GM18867 (cell line): ENCODE measurements around the gene MARK2.

ENCODE experiments used
- ATAC-seq: cut with Tn5 transposase; IDR thresholded peaks from one replicate; pipeline ENCODE4 v1.9.1; 2021; ENCODE audit warnings: mild to moderate bottlenecking, moderate library complexity; ENCODE audit not compliant: unreplicated experiment

The MARK2 gene

GRCh38 chr11:63907808-63908530, 69.1 kb downstream of the MARK2 start:
- ATAC-seq: no peak

GRCh38 chr11:63908631-63909401, 69.9 kb downstream of the MARK2 start:
- no peak for ATAC-seq

DNA sequence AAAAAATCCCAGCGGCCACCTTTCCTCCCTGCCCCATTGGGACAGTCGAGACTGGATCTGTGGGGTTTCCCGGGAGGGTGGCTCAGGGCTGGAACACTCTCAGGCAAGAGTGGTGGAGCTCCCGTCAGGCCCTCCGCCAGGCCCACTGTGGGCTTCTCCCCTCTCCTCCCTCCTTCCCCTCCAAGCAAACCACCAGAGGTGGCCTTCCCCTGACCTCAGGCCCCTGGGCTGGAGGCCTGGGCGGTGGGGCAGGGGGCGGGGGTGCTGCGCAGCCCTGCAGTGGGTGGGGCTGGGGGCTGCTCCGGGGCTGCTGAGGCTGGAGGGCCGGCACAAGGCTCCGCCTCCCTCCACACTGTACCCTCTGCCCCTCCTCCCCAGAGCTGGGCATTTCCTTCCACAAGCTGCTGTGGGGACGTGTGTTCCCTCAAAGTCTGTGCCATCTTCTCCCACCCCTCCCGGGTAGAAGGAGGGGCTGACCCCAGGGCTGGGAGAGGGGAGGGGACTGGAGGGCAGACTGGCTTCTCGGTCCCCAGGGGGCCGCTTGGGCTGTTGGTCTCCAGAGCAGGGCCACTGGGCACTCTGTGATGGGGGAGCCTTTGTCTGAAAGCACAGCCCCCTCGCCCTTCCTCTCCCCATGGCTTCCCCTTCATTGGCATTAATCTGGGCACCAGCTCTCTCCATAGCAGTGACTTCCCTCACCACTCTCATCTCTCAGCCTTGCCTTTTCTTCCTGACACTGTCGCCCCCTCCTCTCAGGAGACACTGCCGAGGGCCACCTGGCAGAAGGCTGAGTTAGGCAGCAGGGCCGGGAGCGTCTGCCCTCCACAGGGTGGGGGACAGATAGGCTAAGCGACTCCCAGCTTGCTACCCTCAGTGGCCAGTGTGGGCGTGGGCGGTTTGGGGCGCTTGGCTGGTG, 70.9 kb downstream of the MARK2 start:
- ATAC-seq: no peak

GRCh38 chr11:63910675-63911074, 71.8 kb downstream of the MARK2 start:
- ATAC-seq: no peak

DNA sequence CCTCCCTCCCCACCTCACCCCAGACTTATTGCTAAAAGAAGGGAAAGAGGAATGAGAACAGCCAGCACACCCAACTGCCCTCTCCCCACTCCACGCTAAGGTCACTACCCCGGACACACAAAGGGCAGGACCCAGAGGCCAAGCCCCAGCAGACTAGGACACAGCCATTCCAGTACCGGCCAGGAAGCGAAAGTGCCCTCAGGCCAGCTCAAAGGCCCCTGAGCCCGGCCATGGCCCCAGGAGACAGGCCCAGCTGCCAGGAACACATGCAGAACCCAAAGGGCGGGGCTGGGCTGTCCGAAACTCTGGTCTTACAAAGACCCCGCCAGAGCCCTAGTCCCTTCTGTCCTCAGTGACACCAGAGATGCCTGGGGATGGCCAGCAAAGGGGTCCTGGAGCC, 72.5 kb downstream of the MARK2 start:
- ATAC-seq: no peak

DNA sequence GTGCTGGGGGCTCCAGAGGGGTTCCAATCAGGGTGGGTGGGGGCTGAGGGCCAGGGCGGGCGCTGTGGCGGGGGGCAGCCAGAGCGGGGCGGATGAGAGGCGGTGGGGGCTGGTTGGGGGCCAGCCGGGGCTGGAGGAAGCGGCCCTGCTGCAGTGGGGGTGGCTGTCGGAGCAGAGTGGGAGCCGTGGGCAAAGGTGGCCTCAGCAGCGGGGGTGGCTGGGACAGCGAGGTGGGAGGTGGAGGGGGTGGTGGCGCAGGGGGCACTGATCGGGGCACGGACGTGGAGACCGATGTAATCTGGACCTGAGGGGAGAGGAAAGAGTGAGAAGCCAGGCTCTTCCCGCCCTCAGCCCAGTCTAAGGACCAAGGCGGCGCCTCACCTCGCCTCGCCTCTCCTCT, 73.0 kb downstream of the MARK2 start:
- ATAC-seq: no peak

GRCh38 chr11:63912678-63913077, 73.8 kb downstream of the MARK2 start:
- ATAC-seq: no peak

DNA sequence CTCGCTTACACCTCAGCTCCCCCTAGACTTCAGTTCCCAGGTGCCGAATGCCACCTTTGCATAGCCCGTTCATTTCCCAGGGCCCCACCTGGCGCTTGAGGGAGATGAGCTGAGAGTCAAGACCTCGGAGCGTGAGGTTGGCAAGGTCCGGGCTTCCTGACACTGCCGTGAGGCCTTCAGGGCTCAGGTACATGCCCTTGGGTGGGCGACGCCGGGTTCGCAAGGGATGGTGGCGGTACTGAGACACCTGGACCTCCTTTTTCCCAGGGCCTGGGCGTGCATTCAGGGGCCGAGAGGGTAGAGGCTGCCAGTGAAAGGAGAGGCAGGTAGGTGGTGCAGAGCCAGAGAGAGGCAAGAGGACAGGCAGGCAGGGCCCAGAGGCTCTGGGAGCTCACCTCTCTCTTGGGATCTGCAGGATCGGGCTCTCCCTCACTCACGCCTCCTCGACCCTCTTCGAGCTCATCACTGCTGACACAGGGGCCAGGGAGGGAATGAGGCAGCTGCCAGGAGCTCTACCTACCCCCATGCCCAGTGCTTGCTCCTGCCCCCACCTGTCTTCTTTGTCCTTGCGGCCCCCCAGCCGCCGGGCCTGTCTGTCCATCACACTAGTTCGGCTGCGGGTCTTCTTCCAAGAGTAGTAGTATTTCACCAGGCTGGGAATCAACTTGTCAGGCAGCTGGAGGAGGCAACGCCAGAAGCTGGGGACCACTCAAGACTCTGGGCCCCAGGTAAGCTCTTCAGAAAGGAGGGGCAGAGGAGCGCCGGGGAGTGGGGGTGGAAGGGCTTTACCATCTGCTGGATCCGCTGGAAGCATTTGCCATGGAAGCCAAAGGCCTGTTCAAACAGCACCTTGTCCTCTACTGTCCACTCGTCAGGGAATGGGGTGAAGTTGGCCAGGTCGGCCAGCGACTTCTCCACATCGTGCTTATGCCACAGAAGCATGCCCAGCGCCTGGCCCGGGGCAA, 75.2 kb downstream of the MARK2 start:
- ATAC-seq: no peak

GRCh38 chr11:63914896-63915691, 76.2 kb downstream of the MARK2 start:
- no peak for ATAC-seq

DNA sequence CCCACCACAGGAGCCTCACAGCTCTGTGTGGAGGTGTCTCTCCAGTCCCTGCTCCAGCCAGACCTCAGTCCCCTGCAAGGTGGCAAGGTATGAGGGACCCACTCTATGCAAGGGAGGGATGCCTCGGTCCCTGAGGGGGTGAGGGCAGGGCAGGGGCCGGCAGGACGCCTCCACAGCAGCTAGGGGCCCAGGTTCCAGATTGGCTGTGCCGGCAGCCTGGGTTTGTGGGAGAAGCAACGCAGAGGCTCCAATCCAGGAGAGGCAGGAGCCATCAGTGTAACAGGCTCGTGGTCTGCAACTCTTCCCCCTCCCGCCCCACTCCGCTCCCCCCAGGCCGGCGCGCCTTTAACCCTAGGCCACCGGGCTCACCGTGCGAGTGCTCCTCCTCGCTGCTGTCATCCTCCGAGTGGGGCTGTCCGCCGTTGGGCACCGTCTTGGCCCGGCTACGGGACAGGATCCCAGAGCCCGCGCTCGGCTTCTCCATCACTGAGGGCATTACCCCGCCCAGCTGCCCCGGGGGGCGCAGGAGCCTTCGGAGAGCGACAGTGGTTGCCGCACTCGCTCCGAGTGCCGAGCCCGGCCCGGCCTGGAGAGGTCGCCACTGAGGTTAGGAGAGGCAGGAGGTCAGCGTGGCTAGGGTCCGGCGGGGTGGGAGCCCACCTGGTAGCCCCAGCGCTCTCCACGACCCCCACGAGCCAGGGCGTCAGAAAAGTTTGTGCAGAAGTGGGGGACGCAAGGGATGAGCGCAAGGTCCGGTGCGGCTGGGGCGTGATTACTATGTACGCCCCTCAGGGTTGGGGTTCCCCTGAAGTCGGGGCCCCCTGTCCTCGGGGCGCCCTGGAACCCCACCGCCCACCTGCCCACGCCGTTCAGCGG, 77.3 kb downstream of the MARK2 start:
- no peak for ATAC-seq

- no peak for ATAC-seq
Observed at GRCh38 chr11:63916837-63917691, 78.2 kb downstream of the MARK2 start, which contains the start of gene RCOR2. RCOR2 (minus strand) TSS chr11:63917164; CDS start chr11:63916456, 708 bp downstream.

- no peak for ATAC-seq
Observed at GRCh38 chr11:63917692-63918506, 79.0 kb downstream of the MARK2 start.

DNA sequence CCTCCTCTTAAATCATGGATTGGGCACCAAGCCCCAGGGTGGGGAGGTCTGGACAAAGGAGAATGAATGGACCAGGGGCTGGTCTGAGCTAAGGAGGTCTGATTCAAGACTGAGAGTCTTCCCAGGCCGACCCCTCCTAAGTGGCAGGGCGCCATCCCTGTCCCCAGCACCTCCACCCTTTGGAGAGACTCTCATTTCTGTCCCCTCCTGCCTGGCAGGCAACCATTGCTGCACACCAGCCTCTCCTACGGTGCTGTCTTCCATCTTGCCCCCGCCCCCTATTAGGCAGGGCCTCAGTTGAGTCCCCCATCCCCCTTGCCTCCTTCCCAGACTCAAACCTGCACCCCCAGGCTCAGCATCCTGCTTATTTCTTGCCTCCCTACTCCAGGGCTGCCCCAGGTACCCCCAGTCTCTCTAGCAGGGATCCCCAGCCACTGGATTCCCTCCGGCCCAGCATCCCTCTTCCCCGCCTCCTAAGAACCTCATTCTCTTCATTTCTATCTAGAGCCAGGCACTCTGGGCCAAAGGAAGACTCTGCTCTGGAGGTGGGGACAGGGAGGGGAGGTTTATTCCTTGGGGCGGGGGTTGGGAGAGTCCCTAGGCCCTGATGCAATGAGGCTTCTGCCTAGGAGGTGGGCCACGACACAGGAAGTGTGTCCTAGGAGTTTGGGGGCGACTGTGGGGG, 79.7 kb downstream of the MARK2 start:
- no peak for ATAC-seq

GRCh38 chr11:63919267-63920125, 80.6 kb downstream of the MARK2 start:
- no peak for ATAC-seq
